HG03457 (cell line): ENCODE data around the gene TLR6.
"Not testable (repeated sequence)": the region's sequence is repeated elsewhere in the genome, so short reads cannot be mapped to it uniquely, and the experiment has no call there.

Source experiments
- ATAC-seq: cut with Tn5 transposase; IDR thresholded peaks from one replicate; pipeline ENCODE4 v1.9.1; 2021; ENCODE audit warnings: moderate number of reproducible peaks; ENCODE audit not compliant: unreplicated experiment

Gene TLR6

GRCh38 chr4:38791010-38791409 is 65.6 kb downstream of the TLR6 start:
- ATAC-seq, result no peak

- ATAC-seq, result no peak
Measured at GRCh38 chr4:38788317-38788716, 68.3 kb downstream of the TLR6 start.

- ATAC-seq, result no peak
Measured at GRCh38 chr4:38787693-38788092, 68.9 kb downstream of the TLR6 start.

GRCh38 chr4:38785901-38786402 is 70.7 kb downstream of the TLR6 start:
- peak; percentile 66 for ATAC-seq

- ATAC-seq, result no peak
Measured at GRCh38 chr4:38785041-38785790, 71.4 kb downstream of the TLR6 start.

- no peak for ATAC-seq
Measured at GRCh38 chr4:38784141-38784540, 72.5 kb downstream of the TLR6 start.

- ATAC-seq, result no peak
Measured at GRCh38 chr4:38783109-38783460, 73.5 kb downstream of the TLR6 start.

GRCh38 chr4:38782452-38783108 is 74.0 kb downstream of the TLR6 start, which contains the start of gene TLR10:
Gene TLR10, minus strand, starts transcription at chr4:38782990. Its CDS starts 7,400 bp downstream, at chr4:38775590.
- peak; percentile 51 for ATAC-seq

- no peak for ATAC-seq
Measured at GRCh38 chr4:38781854-38782261, 74.8 kb downstream of the TLR6 start.

- ATAC-seq, result no peak
Measured at GRCh38 chr4:38780833-38781484, 75.7 kb downstream of the TLR6 start.

GRCh38 chr4:38779790-38780189 is 76.8 kb downstream of the TLR6 start:
- ATAC-seq, result no peak

- not testable (repeated sequence) for ATAC-seq
Measured at GRCh38 chr4:38777925-38778324, 78.7 kb downstream of the TLR6 start.

- no peak for ATAC-seq
Measured at GRCh38 chr4:38775326-38775725, 81.3 kb downstream of the TLR6 start.

GRCh38 chr4:38774181-38774955 is 82.2 kb downstream of the TLR6 start:
- no peak for ATAC-seq
